Stimulated activated naive CD8-positive, alpha-beta T cell treated with anti-CD3 and anti-CD28 coated beads, Interleukin-15, amount 100 ng/mL, for 72 hours (primary cell): ENCODE measurements around the gene DIS3L2.
A peak's percentile ranks its signal among the peaks of the same experiment; 100 is the strongest.
"Not testable (repeated sequence)": the region's sequence is repeated elsewhere in the genome, so short reads cannot be mapped to it uniquely, and the experiment has no call there.

Source experiments
- ATAC-seq: fragments of 150-1000 bp; cut with Tn5 transposase; 2 replicates; pipeline ENCODE4 v1.10.0; 2021; ENCODE audit warnings: mild to moderate bottlenecking, moderate library complexity
- DNase-seq, 2 donors: peaks; one replicate each; pipeline ENCODE4 v3.0.0; 2021 to 2022
- H3K27ac Mint-ChIP-seq, 2 donors: one replicate each; pipeline ENCODE4 v1.8.0; 2022; ENCODE audit warnings: mild to moderate bottlenecking in 2 of 2, mixed read lengths in 2 of 2, moderate library complexity in 2 of 2
- H3K27me3 Mint-ChIP-seq: one replicate; pipeline ENCODE4 v1.8.0; 2022; ENCODE audit warnings: mixed read lengths
- H3K4me1 Mint-ChIP-seq: one replicate; pipeline ENCODE4 v1.8.0; 2022; ENCODE audit warnings: mild to moderate bottlenecking, mixed read lengths
- H3K4me3 Mint-ChIP-seq, 2 donors: one replicate each; pipeline ENCODE4 v1.8.0; 2022; ENCODE audit warnings: mild to moderate bottlenecking in 2 of 2, mixed read lengths in 2 of 2, moderate library complexity in 1 of 2
- H3K9me3 Mint-ChIP-seq, 2 donors: one replicate each; pipeline ENCODE4 v1.8.0; 2022; ENCODE audit warnings: mixed read lengths in 2 of 2

Gene DIS3L2

GRCh38 chr2:232330068-232330999, 368.8 kb downstream of the DIS3L2 start:
- Mint-ChIP-seq H3K4me3 (no peak overlapping the region), H3K27ac (no peak overlapping the region)
- no peak for ATAC-seq

GRCh38 chr2:232331061-232331460, 369.5 kb downstream of the DIS3L2 start:
- H3K27ac Mint-ChIP-seq, DNase-seq, H3K27me3 Mint-ChIP-seq, H3K9me3 Mint-ChIP-seq, H3K4me3 Mint-ChIP-seq, ATAC-seq: not testable (repeated sequence)
- peaks cover 19% of the 10 kb centered on the region for H3K4me1 Mint-ChIP-seq

More at GRCh38 chr2:232330068-232330999, 368.8 kb downstream of the DIS3L2 start:
- no peaks in the 10 kb centered on the region for H3K9me3 Mint-ChIP-seq
- H3K4me1 Mint-ChIP-seq = peaks cover 19% of the 10 kb centered on the region
- no peak for DNase-seq
- H3K27me3 Mint-ChIP-seq = no peaks in the 10 kb centered on the region

GRCh38 chr2:232331641-232332040, 370.1 kb downstream of the DIS3L2 start:
- H3K4me1 Mint-ChIP-seq = peaks cover 14% of the 10 kb centered on the region
- ATAC-seq, H3K27me3 Mint-ChIP-seq, H3K9me3 Mint-ChIP-seq, H3K27ac Mint-ChIP-seq, H3K4me3 Mint-ChIP-seq, DNase-seq: not testable (repeated sequence)

GRCh38 chr2:232332244-232332939, 370.9 kb downstream of the DIS3L2 start:
- not testable (repeated sequence) for H3K4me1 Mint-ChIP-seq, H3K27me3 Mint-ChIP-seq, ATAC-seq, H3K4me3 Mint-ChIP-seq, H3K27ac Mint-ChIP-seq, H3K9me3 Mint-ChIP-seq, DNase-seq

- Mint-ChIP-seq H3K9me3 (no peaks in the 10 kb centered on the region), H3K27me3 (no peaks in the 10 kb centered on the region), H3K27ac (peak overlapping the region in 1 of 2 donors; percentile 80), H3K4me1 (peaks cover 2% of the 10 kb centered on the region), H3K4me3 (no peak overlapping the region)
- no peak for DNase-seq
- ATAC-seq = no peak
Measured at GRCh38 chr2:232332940-232333259, 371.4 kb downstream of the DIS3L2 start.

GRCh38 chr2:232333361-232334135, 372.0 kb downstream of the DIS3L2 start:
- Mint-ChIP-seq H3K4me1 (no peaks in the 10 kb centered on the region), H3K27ac (peak overlapping the region in 1 of 2 donors; percentile 76), H3K9me3 (no peaks in the 10 kb centered on the region), H3K4me3 (no peak overlapping the region), H3K27me3 (no peaks in the 10 kb centered on the region)
- peak in 1 of 2 donors; percentile 17 for DNase-seq
- no peak for ATAC-seq

GRCh38 chr2:232334136-232334884, 372.8 kb downstream of the DIS3L2 start:
- not testable (repeated sequence) for H3K4me1 Mint-ChIP-seq, H3K27me3 Mint-ChIP-seq

GRCh38 chr2:232334885-232335205, 373.3 kb downstream of the DIS3L2 start:
- H3K27ac Mint-ChIP-seq = not testable (repeated sequence)

More at GRCh38 chr2:232334136-232334884, 372.8 kb downstream of the DIS3L2 start:
- H3K9me3 Mint-ChIP-seq, DNase-seq, ATAC-seq, H3K4me3 Mint-ChIP-seq, H3K27ac Mint-ChIP-seq: not testable (repeated sequence)

GRCh38 chr2:232335206-232335858, 373.8 kb downstream of the DIS3L2 start:
- not testable (repeated sequence) for DNase-seq, H3K9me3 Mint-ChIP-seq, H3K4me3 Mint-ChIP-seq, H3K27ac Mint-ChIP-seq, H3K4me1 Mint-ChIP-seq, H3K27me3 Mint-ChIP-seq
- peak; percentile 58 for ATAC-seq

More at GRCh38 chr2:232334885-232335205, 373.3 kb downstream of the DIS3L2 start:
- not testable (repeated sequence) for DNase-seq, H3K9me3 Mint-ChIP-seq, H3K4me3 Mint-ChIP-seq, H3K27me3 Mint-ChIP-seq, ATAC-seq, H3K4me1 Mint-ChIP-seq

GRCh38 chr2:232335859-232336215, 374.3 kb downstream of the DIS3L2 start:
- no peaks in the 10 kb centered on the region for H3K4me1 Mint-ChIP-seq
- peak overlapping the region in 1 of 2 donors; percentile 74 for H3K27ac Mint-ChIP-seq
- no peaks in the 10 kb centered on the region for H3K9me3 Mint-ChIP-seq
- DNase-seq = no peak
- H3K27me3 Mint-ChIP-seq = no peaks in the 10 kb centered on the region
- no peak overlapping the region for H3K4me3 Mint-ChIP-seq
- ATAC-seq = no peak

- no peaks in the 10 kb centered on the region for H3K27me3 Mint-ChIP-seq
- H3K27ac Mint-ChIP-seq = peak overlapping the region in 1 of 2 donors; percentile 74
- no peaks in the 10 kb centered on the region for H3K4me1 Mint-ChIP-seq
- no peak overlapping the region for H3K4me3 Mint-ChIP-seq
- ATAC-seq (no peak), DNase-seq (no peak)
- no peaks in the 10 kb centered on the region for H3K9me3 Mint-ChIP-seq
Measured at GRCh38 chr2:232336241-232336736, 374.8 kb downstream of the DIS3L2 start.

- Mint-ChIP-seq H3K4me1 (no peaks in the 10 kb centered on the region), H3K27ac (no peak overlapping the region)
- DNase-seq = no peak
Measured at GRCh38 chr2:232336981-232337720, 375.6 kb downstream of the DIS3L2 start.

GRCh38 chr2:232338094-232338758, 376.7 kb downstream of the DIS3L2 start:
- H3K27me3 Mint-ChIP-seq, H3K9me3 Mint-ChIP-seq, ATAC-seq, DNase-seq, H3K4me1 Mint-ChIP-seq, H3K4me3 Mint-ChIP-seq: not testable (repeated sequence)
- H3K27ac Mint-ChIP-seq = peak overlapping the region in 1 of 2 donors; percentile 67

More at GRCh38 chr2:232336981-232337720, 375.6 kb downstream of the DIS3L2 start:
- no peak for ATAC-seq
- Mint-ChIP-seq H3K4me3 (no peak overlapping the region), H3K9me3 (no peaks in the 10 kb centered on the region), H3K27me3 (no peaks in the 10 kb centered on the region)
